Endothelial cell of umbilical vein (primary cell): ENCODE results near the gene ASCL1.

Experiments used
- CTCF ChIP-seq, 2 donors: IDR thresholded peaks; 1 replicate in 1 of 2; 2 replicates in 1 of 2; pipeline ENCODE4 v1.5.1; 2011; ENCODE audit warnings: low read length in 2 of 2, mild to moderate bottlenecking in 2 of 2, moderate library complexity in 2 of 2, control low read depth in 1 of 2, inconsistent platforms in 1 of 2, low read depth in 1 of 2; ENCODE audit not compliant: insufficient read depth in 1 of 2; ENCODE audit errors: extremely low read depth in 1 of 2
- EZH2 ChIP-seq: IDR thresholded peaks from 2 replicates; pipeline ENCODE4 v1.6.1; 2012; ENCODE audit warnings: borderline replicate concordance, low read depth, mild to moderate bottlenecking, moderate library complexity, low read length, inconsistent platforms; ENCODE audit not compliant: severe bottlenecking
- JUN ChIP-seq: IDR thresholded peaks from 2 replicates; pipeline ENCODE4 v1.6.1; 2011; ENCODE audit warnings: borderline replicate concordance, low read depth; ENCODE audit not compliant: insufficient read length, insufficient read depth
- MAX ChIP-seq: IDR thresholded peaks from 2 replicates; pipeline ENCODE4 v1.6.1; 2011; ENCODE audit not compliant: insufficient read depth, insufficient read length
- MYC ChIP-seq: IDR thresholded peaks from one replicate; pipeline ENCODE4 v1.6.1; 2011; ENCODE audit warnings: mild to moderate bottlenecking, low read depth, low read length
- POLR2A ChIP-seq: IDR thresholded peaks from 2 replicates; pipeline ENCODE4 v1.6.1; 2012; ENCODE audit warnings: low read depth, mild to moderate bottlenecking, control low read depth, low read length
- POLR2AphosphoS5 ChIP-seq: IDR thresholded peaks from 2 replicates; pipeline ENCODE4 v1.6.1; 2012; ENCODE audit warnings: low read depth, mild to moderate bottlenecking, control low read depth, low read length, moderate library complexity; ENCODE audit not compliant: insufficient read depth

GRCh38 chr12:102973583-102973982 is 16.1 kb downstream of the ASCL1 start:
- TF ChIP-seq EZH2 (no peak), CTCF (IDR thresholded peaks at IDR 0.05; ENCODE audit: extremely low read depth in 1 of 2, insufficient read depth in 1 of 2, low read depth in 1 of 2, low read length in 2 of 2) (no peak), POLR2A (no peak), MAX (no peak), POLR2AphosphoS5 (no peak), MYC (no peak), JUN (no peak)
